SU-DHL-6 (cell line): ENCODE measurements around the gene CEP128.

ENCODE experiments used
- H2AFZ ChIP-seq: fragments of 200-600 bp; sonication (generic); 2 replicates; pipeline ENCODE4 v1.6.1; 2014; ENCODE audit warnings: low read depth, mild to moderate bottlenecking, moderate library complexity, mixed read lengths, antibody characterized with exemption, low read length; ENCODE audit not compliant: severe bottlenecking
- H3F3A ChIP-seq: fragments of 200-600 bp; shearing (Covaris generic); 2 replicates; pipeline ENCODE4 v1.6.0; 2016; ENCODE audit warnings: antibody characterized with exemption, mild to moderate bottlenecking; ENCODE audit not compliant: insufficient read depth
- H3K27ac ChIP-seq: fragments of 200-600 bp; sonication (generic); 2 replicates; pipeline ENCODE4 v1.5.1; 2016; ENCODE audit warnings: low read depth, mild to moderate bottlenecking, low read length, moderate library complexity, mixed read lengths
- H3K27me3 ChIP-seq: fragments of 200-600 bp; sonication (generic), shearing (Covaris generic); 2 replicates; pipeline ENCODE4 v1.6.0; 2014; ENCODE audit warnings: mild to moderate bottlenecking, low read length
- H3K36me3 ChIP-seq: fragments of 200-600 bp; sonication (generic); 2 replicates; pipeline ENCODE4 v1.6.1; 2014; ENCODE audit warnings: mild to moderate bottlenecking, low read length, mixed read lengths
- H3K4me2 ChIP-seq: fragments of 300-600, 200-600 bp; shearing (Covaris generic), sonication (generic); 2 replicates; pipeline ENCODE4 v1.6.0; 2014; ENCODE audit warnings: low read length, low read depth, mild to moderate bottlenecking; ENCODE audit not compliant: poor library complexity, severe bottlenecking
- H3K4me3 ChIP-seq: fragments of 200-600 bp; sonication (generic); 2 replicates; pipeline ENCODE4 v1.5.1; 2014; ENCODE audit warnings: antibody characterized with exemption, low read length, mild to moderate bottlenecking, mixed read lengths; ENCODE audit not compliant: insufficient read depth, poor library complexity, severe bottlenecking
- H3K79me2 ChIP-seq: fragments of 200-600 bp; sonication (generic); 2 replicates; pipeline ENCODE4 v1.6.1; 2014; ENCODE audit warnings: mild to moderate bottlenecking, low read length, moderate library complexity; ENCODE audit not compliant: insufficient read depth
- H3K9ac ChIP-seq: fragments of 200-600 bp; sonication (generic); 2 replicates; pipeline ENCODE4 v1.7.0; 2014; ENCODE audit warnings: mild to moderate bottlenecking, low read length
- H3K9me2 ChIP-seq: fragments of 200-600 bp; sonication (generic); replicated peaks from 2 replicates; pipeline ENCODE4 v1.6.1; 2014; ENCODE audit warnings: low read length; ENCODE audit not compliant: insufficient read depth
- H3K9me3 ChIP-seq: fragments of 200-600 bp; sonication (generic); 2 replicates; pipeline ENCODE4 v1.6.1; 2014; ENCODE audit warnings: low read length, mixed read lengths; ENCODE audit not compliant: insufficient read depth
- H4K20me1 ChIP-seq: fragments of 200-600 bp; sonication (generic); 2 replicates; pipeline ENCODE4 v1.6.1; 2014; ENCODE audit warnings: low read depth, mild to moderate bottlenecking, antibody characterized with exemption, low read length, moderate library complexity, mixed read lengths
- EZH2phosphoT487 ChIP-seq: fragments of 200-600 bp; sonication (generic), shearing (Covaris generic); conservative IDR thresholded peaks from 2 replicates; pipeline ENCODE4 v1.6.1; 2018; ENCODE audit warnings: mild to moderate bottlenecking, antibody characterized with exemption, low read length, moderate library complexity, mixed read lengths
- TF ChIP-seq, protein P1 (sequence below): fragments of 200-600 bp; sonication (generic); IDR thresholded peaks from one replicate; pipeline ENCODE4 v1.5.1; 2017; ENCODE audit warnings: antibody characterized with exemption, mild to moderate bottlenecking, low read length, moderate library complexity; ENCODE audit not compliant: insufficient read depth, poor library complexity, severe bottlenecking

The CEP128 gene

DNA sequence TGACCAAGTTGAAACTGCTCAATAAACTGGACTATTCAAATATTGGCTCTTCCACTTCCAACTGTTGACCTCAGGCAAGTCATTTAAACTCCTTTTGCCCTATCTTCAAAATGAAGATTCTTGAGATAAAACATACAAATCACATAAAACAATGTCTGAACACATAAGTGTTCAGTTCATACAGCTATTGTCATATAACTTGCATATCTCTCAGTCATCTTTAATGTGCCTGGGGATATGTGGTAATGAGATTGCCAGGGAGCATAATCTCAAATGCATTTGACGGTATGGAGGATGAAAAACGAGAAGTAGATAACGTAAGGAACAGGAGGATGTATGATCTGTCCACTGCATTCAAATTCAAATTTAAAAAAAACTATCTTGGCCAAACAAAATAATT, 493.3 kb downstream of the CEP128 start:
- Histone ChIP-seq H2AFZ (no peak overlapping the region), H4K20me1 (no peaks in the 10 kb centered on the region), H3K36me3 (0 out of 2 replicates have a peak, but pooled peaks cover 2% of the 10 kb centered on the region), H3K4me2 (no peak overlapping the region), H3F3A (no peaks in the 10 kb centered on the region), H3K9me2 (no peaks in the 10 kb centered on the region), H3K4me3 (no peak overlapping the region), H3K9ac (no peak overlapping the region), H3K9me3 (peaks cover 9% of the 10 kb centered on the region; the same call in 1 of the 2 replicates), H3K79me2 (no peaks in the 10 kb centered on the region), H3K27me3 (no peaks in the 10 kb centered on the region), H3K27ac (no peak overlapping the region)
- TF ChIP-seq EZH2phosphoT487: no peak
- TF ChIP-seq, protein P1, sequence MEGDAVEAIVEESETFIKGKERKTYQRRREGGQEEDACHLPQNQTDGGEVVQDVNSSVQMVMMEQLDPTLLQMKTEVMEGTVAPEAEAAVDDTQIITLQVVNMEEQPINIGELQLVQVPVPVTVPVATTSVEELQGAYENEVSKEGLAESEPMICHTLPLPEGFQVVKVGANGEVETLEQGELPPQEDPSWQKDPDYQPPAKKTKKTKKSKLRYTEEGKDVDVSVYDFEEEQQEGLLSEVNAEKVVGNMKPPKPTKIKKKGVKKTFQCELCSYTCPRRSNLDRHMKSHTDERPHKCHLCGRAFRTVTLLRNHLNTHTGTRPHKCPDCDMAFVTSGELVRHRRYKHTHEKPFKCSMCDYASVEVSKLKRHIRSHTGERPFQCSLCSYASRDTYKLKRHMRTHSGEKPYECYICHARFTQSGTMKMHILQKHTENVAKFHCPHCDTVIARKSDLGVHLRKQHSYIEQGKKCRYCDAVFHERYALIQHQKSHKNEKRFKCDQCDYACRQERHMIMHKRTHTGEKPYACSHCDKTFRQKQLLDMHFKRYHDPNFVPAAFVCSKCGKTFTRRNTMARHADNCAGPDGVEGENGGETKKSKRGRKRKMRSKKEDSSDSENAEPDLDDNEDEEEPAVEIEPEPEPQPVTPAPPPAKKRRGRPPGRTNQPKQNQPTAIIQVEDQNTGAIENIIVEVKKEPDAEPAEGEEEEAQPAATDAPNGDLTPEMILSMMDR: no peak

DNA sequence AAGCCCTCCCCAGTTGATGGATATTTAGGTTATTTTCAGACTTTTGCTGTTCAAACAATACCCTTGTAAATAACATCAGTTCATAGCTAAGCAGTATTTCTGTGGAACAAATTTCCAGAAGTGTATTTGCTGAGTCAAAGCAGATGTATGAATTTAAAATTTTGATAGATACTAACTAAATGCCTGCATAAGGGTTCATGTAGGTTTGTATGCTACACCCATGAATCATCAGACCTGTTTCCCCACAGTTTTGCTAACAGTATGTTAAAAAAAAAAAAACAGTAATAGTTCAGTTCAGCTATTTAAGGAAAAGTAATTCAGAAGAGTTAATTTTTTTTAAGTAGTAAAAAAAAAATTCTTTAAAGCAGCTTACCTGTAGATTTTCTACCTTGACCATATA, 494.1 kb downstream of the CEP128 start:
- Histone ChIP-seq H3K4me3 (no peak overlapping the region), H3K27ac (no peak overlapping the region), H3K36me3 (0 out of 2 replicates have a peak, but pooled peaks cover 2% of the 10 kb centered on the region), H3K9ac (no peak overlapping the region), H4K20me1 (no peaks in the 10 kb centered on the region), H3K79me2 (no peaks in the 10 kb centered on the region), H3K27me3 (no peaks in the 10 kb centered on the region), H3K9me2 (no peaks in the 10 kb centered on the region), H3F3A (no peaks in the 10 kb centered on the region), H3K4me2 (no peak overlapping the region), H2AFZ (no peak overlapping the region), H3K9me3 (peaks cover 9% of the 10 kb centered on the region; the same call in 1 of the 2 replicates)
- no peak for TF ChIP-seq EZH2phosphoT487
- TF ChIP-seq, protein P1: no peak
